ENCODE measurements around the gene ZNFX1.

- TF ChIP-seq NRF1 (IDR thresholded peaks at IDR 0.05; ENCODE audit: low read depth, low read length) = peak; percentile 81
- no peak for TF ChIP-seq CTCF (IDR thresholded peaks at IDR 0.05)
- TF ChIP-seq SIN3A (IDR thresholded peaks at IDR 0.05; ENCODE audit: borderline replicate concordance, low read depth, low read length) = 0 out of 2 replicates have a peak, but pooled peaks have one; percentile 46
- TF ChIP-seq POLR2AphosphoS5 (IDR thresholded peaks at IDR 0.05; ENCODE audit: low read depth, low read length) = peak; percentile 90
- no peak for TF ChIP-seq YY1 (IDR thresholded peaks at IDR 0.05; ENCODE audit: low read depth)
- no peak for TF ChIP-seq RAD21 (IDR thresholded peaks at IDR 0.05; ENCODE audit: low read length)
- TF ChIP-seq MEF2A (IDR thresholded peaks at IDR 0.05; ENCODE audit: borderline replicate concordance, low read depth) = no peak
- no peak for TF ChIP-seq EP300 (IDR thresholded peaks at IDR 0.05; ENCODE audit: borderline replicate concordance in 1 of 2, low read depth in 1 of 2, low read length in 1 of 2)
- TF ChIP-seq JUND (IDR thresholded peaks at IDR 0.05) = no peak
- TF ChIP-seq SMC3 (IDR thresholded peaks at IDR 0.05; ENCODE audit: low read depth, low read length) = no peak
Observed at GRCh38 chr20:49219091-49219923, 58.5 kb downstream of the ZNFX1 start, which contains the start of gene DDX27.
